SK-N-SH treated with all-trans-retinoic acid at 6 μM for 48 hours (cell line): Measurements from ENCODE around the gene RFESD.

Source experiments
- ATAC-seq: fragments of 200-7000 bp; cut with Tn5 transposase; 3 replicates; pipeline ENCODE4 v1.9.1; 2020; ENCODE audit warnings: mild to moderate bottlenecking, moderate library complexity
- ARNTL ChIP-seq: fragments of 450-650 bp; formaldehyde crosslinking; IDR thresholded peaks from 2 replicates; pipeline ENCODE4 v1.5.0; 2020; ENCODE audit warnings: low read depth, mild to moderate bottlenecking, moderate library complexity, borderline replicate concordance
- BACH2 ChIP-seq: fragments of 250-450 bp; sonication (Bioruptor Pico); IDR thresholded peaks from 2 replicates; pipeline ENCODE4 v1.9.0; 2021; ENCODE audit warnings: mild to moderate bottlenecking, borderline replicate concordance
- CSDC2 ChIP-seq: fragments of 250-450 bp; sonication (Bioruptor Pico); IDR thresholded peaks from 2 replicates; pipeline ENCODE4 v1.5.0; 2020; ENCODE audit warnings: mild to moderate bottlenecking, moderate library complexity
- CSRNP3 ChIP-seq: fragments of 250-450 bp; sonication (Bioruptor Pico); IDR thresholded peaks from 2 replicates; pipeline ENCODE4 v1.5.1; 2021; ENCODE audit warnings: mild to moderate bottlenecking, moderate library complexity
- ESRRG ChIP-seq: fragments of 250-450 bp; sonication (Bioruptor Pico); IDR thresholded peaks from 2 replicates; pipeline ENCODE4 v1.6.1; 2021; ENCODE audit warnings: mild to moderate bottlenecking
- GLIS3 ChIP-seq: fragments of 250-450 bp; sonication (Bioruptor Pico); IDR thresholded peaks from 2 replicates; pipeline ENCODE4 v1.5.0; 2020; ENCODE audit warnings: mild to moderate bottlenecking, moderate library complexity
- OSR1 ChIP-seq: fragments of 250-450 bp; sonication (Bioruptor Pico); IDR thresholded peaks from 2 replicates; pipeline ENCODE4 v1.8.0; 2022; ENCODE audit warnings: moderate library complexity, mild to moderate bottlenecking, inconsistent platforms
- PATZ1 ChIP-seq: fragments of 250-450 bp; sonication (Bioruptor Pico); IDR thresholded peaks from 2 replicates; pipeline ENCODE4 v1.8.0; 2020; ENCODE audit warnings: mild to moderate bottlenecking, moderate library complexity, borderline replicate concordance
- POU6F1 ChIP-seq: fragments of 250-450 bp; sonication (Bioruptor Pico); IDR thresholded peaks from 2 replicates; pipeline ENCODE4 v1.8.0; 2021; ENCODE audit warnings: low read depth, mild to moderate bottlenecking, moderate library complexity, borderline replicate concordance
- PPARA ChIP-seq: fragments of 250-450 bp; sonication (Bioruptor Pico); IDR thresholded peaks from 2 replicates; pipeline ENCODE4 v1.5.0; 2020; ENCODE audit warnings: mild to moderate bottlenecking, borderline replicate concordance
- RARB ChIP-seq: fragments of 250-450 bp; sonication (Bioruptor Pico); IDR thresholded peaks from 2 replicates; pipeline ENCODE4 v1.8.0; 2021; ENCODE audit warnings: mild to moderate bottlenecking, moderate library complexity
- SNAI2 ChIP-seq: fragments of 250-450 bp; sonication (Bioruptor Pico); IDR thresholded peaks from 2 replicates; pipeline ENCODE4 v1.5.0; 2020; ENCODE audit warnings: mild to moderate bottlenecking, moderate library complexity
- TCF4 ChIP-seq: fragments of 250-450 bp; sonication (Bioruptor Pico); IDR thresholded peaks from 2 replicates; pipeline ENCODE4 v1.8.0; 2021; ENCODE audit warnings: mild to moderate bottlenecking, moderate library complexity, borderline replicate concordance
- TOX ChIP-seq: fragments of 250-450 bp; sonication (Bioruptor Pico); IDR thresholded peaks from 2 replicates; pipeline ENCODE4 v1.8.0; 2021; ENCODE audit warnings: mild to moderate bottlenecking, moderate library complexity, borderline replicate concordance
- TSHZ2 ChIP-seq: fragments of 250-450 bp; sonication (Bioruptor Pico); IDR thresholded peaks from 2 replicates; pipeline ENCODE4 v1.5.0; 2020; ENCODE audit warnings: mild to moderate bottlenecking, moderate library complexity
- ZC3H10 ChIP-seq: fragments of 250-450 bp; sonication (Bioruptor Pico); IDR thresholded peaks from 2 replicates; pipeline ENCODE4 v1.5.1; 2021; ENCODE audit warnings: mild to moderate bottlenecking, moderate library complexity
- ZFP3 ChIP-seq: fragments of 250-450 bp; sonication (Bioruptor Pico); IDR thresholded peaks from 2 replicates; pipeline ENCODE4 v1.5.0; 2020; ENCODE audit warnings: mild to moderate bottlenecking, moderate library complexity
- ZFP30 ChIP-seq: fragments of 450-650 bp; formaldehyde crosslinking; IDR thresholded peaks from 2 replicates; pipeline ENCODE4 v1.5.0; 2022; ENCODE audit warnings: mild to moderate bottlenecking, moderate library complexity
- ZNF565 ChIP-seq: fragments of 450-650 bp; formaldehyde crosslinking; conservative IDR thresholded peaks from 2 replicates; pipeline ENCODE4 v1.5.0; 2020; ENCODE audit warnings: low read depth, mild to moderate bottlenecking, moderate library complexity
- ZNF8 ChIP-seq: fragments of 450-650 bp; formaldehyde crosslinking; IDR thresholded peaks from 2 replicates; pipeline ENCODE4 v1.5.0; 2020; ENCODE audit warnings: mild to moderate bottlenecking, moderate library complexity
- TF ChIP-seq, protein P1 (sequence below): fragments of 250-450 bp; sonication (Bioruptor Pico); IDR thresholded peaks from 2 replicates; pipeline ENCODE4 v1.5.1; 2020; ENCODE audit warnings: low read depth, mild to moderate bottlenecking, moderate library complexity

Gene RFESD

GRCh38 chr5:95649274-95649673, 2.7 kb downstream of the RFESD start:
- ATAC-seq, result no peak
- no peak for TF ChIP-seq ZNF8 (CRISPR knock-in tag)
- no peak for TF ChIP-seq TSHZ2 (CRISPR knock-in tag)
- TF ChIP-seq ZFP30, result no peak
- no peak for TF ChIP-seq BACH2 (CRISPR knock-in tag)
- no peak for TF ChIP-seq ZNF565 (CRISPR knock-in tag)
- no peak for TF ChIP-seq PPARA (CRISPR knock-in tag)
- no peak for TF ChIP-seq ESRRG (CRISPR knock-in tag)
- TF ChIP-seq ZFP3 (CRISPR knock-in tag), result no peak
- TF ChIP-seq RARB (CRISPR knock-in tag), result no peak
- TF ChIP-seq TCF4 (CRISPR knock-in tag), result no peak
- TF ChIP-seq ZC3H10 (CRISPR knock-in tag), result no peak
- no peak for TF ChIP-seq CSDC2 (CRISPR knock-in tag)
- TF ChIP-seq, protein P1, sequence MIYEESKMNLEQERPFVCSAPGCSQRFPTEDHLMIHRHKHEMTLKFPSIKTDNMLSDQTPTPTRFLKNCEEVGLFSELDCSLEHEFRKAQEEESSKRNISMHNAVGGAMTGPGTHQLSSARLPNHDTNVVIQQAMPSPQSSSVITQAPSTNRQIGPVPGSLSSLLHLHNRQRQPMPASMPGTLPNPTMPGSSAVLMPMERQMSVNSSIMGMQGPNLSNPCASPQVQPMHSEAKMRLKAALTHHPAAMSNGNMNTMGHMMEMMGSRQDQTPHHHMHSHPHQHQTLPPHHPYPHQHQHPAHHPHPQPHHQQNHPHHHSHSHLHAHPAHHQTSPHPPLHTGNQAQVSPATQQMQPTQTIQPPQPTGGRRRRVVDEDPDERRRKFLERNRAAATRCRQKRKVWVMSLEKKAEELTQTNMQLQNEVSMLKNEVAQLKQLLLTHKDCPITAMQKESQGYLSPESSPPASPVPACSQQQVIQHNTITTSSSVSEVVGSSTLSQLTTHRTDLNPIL (CRISPR knock-in tag), result no peak
- TF ChIP-seq POU6F1 (CRISPR knock-in tag), result no peak
- no peak for TF ChIP-seq OSR1 (CRISPR knock-in tag)

- TF ChIP-seq PPARA (CRISPR knock-in tag) (no peak), TCF4 (CRISPR knock-in tag) (no peak), ESRRG (CRISPR knock-in tag) (no peak), CSDC2 (CRISPR knock-in tag) (no peak)
- ATAC-seq, result no peak
Observed at GRCh38 chr5:95649842-95650620, 3.5 kb downstream of the RFESD start.

- TF ChIP-seq, protein P1 (CRISPR knock-in tag), result no peak
- no peak for TF ChIP-seq OSR1 (CRISPR knock-in tag)
- TF ChIP-seq ZNF8 (CRISPR knock-in tag), result no peak
- TF ChIP-seq ZNF565 (CRISPR knock-in tag), result no peak
- TF ChIP-seq ZC3H10 (CRISPR knock-in tag), result no peak
- no peak for TF ChIP-seq ARNTL
- TF ChIP-seq CSDC2 (CRISPR knock-in tag), result no peak
- no peak for TF ChIP-seq CSRNP3 (CRISPR knock-in tag)
- TF ChIP-seq GLIS3 (CRISPR knock-in tag), result no peak
- TF ChIP-seq ZFP30, result no peak
- no peak for TF ChIP-seq PATZ1 (CRISPR knock-in tag)
- no peak for TF ChIP-seq SNAI2 (CRISPR knock-in tag)
- TF ChIP-seq ZFP3 (CRISPR knock-in tag), result no peak
- no peak for TF ChIP-seq TCF4 (CRISPR knock-in tag)
- TF ChIP-seq ESRRG (CRISPR knock-in tag), result no peak
- TF ChIP-seq TOX (CRISPR knock-in tag), result no peak
Observed at GRCh38 chr5:95652849-95653248, 6.3 kb downstream of the RFESD start.

More at GRCh38 chr5:95652849-95653248, 6.3 kb downstream of the RFESD start:
- no peak for ATAC-seq
